Measurements from ENCODE around the gene CCDC124.

DNA sequence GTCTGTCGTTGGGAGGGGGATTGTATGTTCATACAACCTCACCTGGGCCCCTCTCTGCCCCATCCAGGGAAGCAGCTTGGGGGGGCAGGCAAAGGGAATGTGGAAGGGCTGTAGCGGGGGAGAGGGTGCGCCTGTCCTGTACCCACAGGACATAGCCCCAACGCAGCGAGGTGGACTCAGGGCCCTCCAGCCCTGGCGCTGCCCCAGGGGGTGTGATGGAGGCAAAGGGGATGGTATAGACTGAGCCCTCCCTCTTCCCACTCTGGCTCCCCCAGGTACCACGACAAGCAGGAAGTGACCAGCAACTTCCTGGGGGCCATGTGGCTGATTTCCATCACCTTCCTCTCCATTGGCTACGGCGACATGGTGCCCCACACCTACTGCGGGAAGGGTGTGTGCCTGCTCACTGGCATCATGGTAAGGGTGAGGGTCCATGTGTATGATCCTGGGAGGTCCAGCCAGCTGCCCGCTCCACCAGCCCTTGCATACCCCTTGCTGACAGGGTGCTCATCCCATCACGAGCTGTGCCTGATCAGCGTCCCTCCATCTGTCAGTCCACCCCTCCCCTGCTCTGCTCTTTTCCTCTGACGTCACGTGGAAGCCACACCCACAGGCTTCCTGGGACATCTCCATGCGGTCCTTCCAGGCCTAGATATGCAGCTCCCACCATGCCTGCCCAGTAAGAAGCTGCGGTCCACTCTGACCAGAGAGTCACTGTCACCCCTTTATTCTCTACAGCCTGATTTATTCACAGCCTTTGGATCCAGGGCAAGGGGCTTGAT, 52.4 kb downstream of the CCDC124 start:
- no peak for TF ChIP-seq EZH2 (IDR thresholded peaks at IDR 0.05; ENCODE audit: borderline replicate concordance, low read depth, low read length, severe bottlenecking)
- TF ChIP-seq, protein P1, sequence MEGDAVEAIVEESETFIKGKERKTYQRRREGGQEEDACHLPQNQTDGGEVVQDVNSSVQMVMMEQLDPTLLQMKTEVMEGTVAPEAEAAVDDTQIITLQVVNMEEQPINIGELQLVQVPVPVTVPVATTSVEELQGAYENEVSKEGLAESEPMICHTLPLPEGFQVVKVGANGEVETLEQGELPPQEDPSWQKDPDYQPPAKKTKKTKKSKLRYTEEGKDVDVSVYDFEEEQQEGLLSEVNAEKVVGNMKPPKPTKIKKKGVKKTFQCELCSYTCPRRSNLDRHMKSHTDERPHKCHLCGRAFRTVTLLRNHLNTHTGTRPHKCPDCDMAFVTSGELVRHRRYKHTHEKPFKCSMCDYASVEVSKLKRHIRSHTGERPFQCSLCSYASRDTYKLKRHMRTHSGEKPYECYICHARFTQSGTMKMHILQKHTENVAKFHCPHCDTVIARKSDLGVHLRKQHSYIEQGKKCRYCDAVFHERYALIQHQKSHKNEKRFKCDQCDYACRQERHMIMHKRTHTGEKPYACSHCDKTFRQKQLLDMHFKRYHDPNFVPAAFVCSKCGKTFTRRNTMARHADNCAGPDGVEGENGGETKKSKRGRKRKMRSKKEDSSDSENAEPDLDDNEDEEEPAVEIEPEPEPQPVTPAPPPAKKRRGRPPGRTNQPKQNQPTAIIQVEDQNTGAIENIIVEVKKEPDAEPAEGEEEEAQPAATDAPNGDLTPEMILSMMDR (IDR thresholded peaks at IDR 0.05; ENCODE audit: borderline replicate concordance, extremely low read depth, low read length, poor library complexity, severe bottlenecking): no peak
